Upper lobe of left lung (tissue), 4 donors: ENCODE measurements around the gene MYOM3.

Experiments used
- CTCF ChIP-seq, 6 experiments: fragments of 450-650 bp in 4 of 6; fragments of 200-600 bp in 2 of 6; sonication (generic) in 2 of 6; IDR thresholded peaks; one replicate each; pipeline ENCODE4 v1.5.1; 2016 to 2019; ENCODE audit warnings: antibody characterized with exemption in 6 of 6
- EP300 ChIP-seq, 4 donors: sonication (generic); formaldehyde crosslinking; IDR thresholded peaks; one replicate each; pipeline ENCODE4 v1.5.1; 2017; ENCODE audit warnings: antibody characterized with exemption in 4 of 4, control low read depth in 2 of 4
- POLR2A ChIP-seq, 4 donors: fragments of 450-650 bp; IDR thresholded peaks; one replicate each; pipeline ENCODE4 v1.5.1; 2016 to 2017; ENCODE audit warnings: antibody characterized with exemption in 4 of 4, mild to moderate bottlenecking in 2 of 4
- POLR2AphosphoS5 ChIP-seq, 2 donors: sonication (generic); formaldehyde crosslinking; IDR thresholded peaks; one replicate each; pipeline ENCODE4 v1.5.1; 2017; ENCODE audit warnings: antibody characterized with exemption in 2 of 2

- TF ChIP-seq POLR2A (IDR thresholded peaks at IDR 0.05) (no peak), EP300 (IDR thresholded peaks at IDR 0.05) (no peak), CTCF (IDR thresholded peaks at IDR 0.05) (no peak), POLR2AphosphoS5 (IDR thresholded peaks at IDR 0.05) (no peak)
Observed at GRCh38 chr1:24156542-24157260, 44.8 kb upstream of the MYOM3 start.
